SU-DHL-6 (cell line): ENCODE measurements around the gene CYB5R4.
"Not testable (repeated sequence)": the region's sequence is repeated elsewhere in the genome, so short reads cannot be mapped to it uniquely, and the experiment has no call there.

Experiments used
- H2AFZ ChIP-seq: fragments of 200-600 bp; sonication (generic); 2 replicates; pipeline ENCODE4 v1.6.1; 2014; ENCODE audit warnings: low read depth, mild to moderate bottlenecking, moderate library complexity, mixed read lengths, antibody characterized with exemption, low read length; ENCODE audit not compliant: severe bottlenecking
- H3F3A ChIP-seq: fragments of 200-600 bp; shearing (Covaris generic); 2 replicates; pipeline ENCODE4 v1.6.0; 2016; ENCODE audit warnings: antibody characterized with exemption, mild to moderate bottlenecking; ENCODE audit not compliant: insufficient read depth
- H3K27ac ChIP-seq: fragments of 200-600 bp; sonication (generic); 2 replicates; pipeline ENCODE4 v1.5.1; 2016; ENCODE audit warnings: low read depth, mild to moderate bottlenecking, low read length, moderate library complexity, mixed read lengths
- H3K27me3 ChIP-seq: fragments of 200-600 bp; sonication (generic), shearing (Covaris generic); 2 replicates; pipeline ENCODE4 v1.6.0; 2014; ENCODE audit warnings: mild to moderate bottlenecking, low read length
- H3K36me3 ChIP-seq: fragments of 200-600 bp; sonication (generic); 2 replicates; pipeline ENCODE4 v1.6.1; 2014; ENCODE audit warnings: mild to moderate bottlenecking, low read length, mixed read lengths
- H3K4me2 ChIP-seq: fragments of 300-600, 200-600 bp; shearing (Covaris generic), sonication (generic); 2 replicates; pipeline ENCODE4 v1.6.0; 2014; ENCODE audit warnings: low read length, low read depth, mild to moderate bottlenecking; ENCODE audit not compliant: poor library complexity, severe bottlenecking
- H3K4me3 ChIP-seq: fragments of 200-600 bp; sonication (generic); 2 replicates; pipeline ENCODE4 v1.5.1; 2014; ENCODE audit warnings: antibody characterized with exemption, low read length, mild to moderate bottlenecking, mixed read lengths; ENCODE audit not compliant: insufficient read depth, poor library complexity, severe bottlenecking
- H3K79me2 ChIP-seq: fragments of 200-600 bp; sonication (generic); 2 replicates; pipeline ENCODE4 v1.6.1; 2014; ENCODE audit warnings: mild to moderate bottlenecking, low read length, moderate library complexity; ENCODE audit not compliant: insufficient read depth
- H3K9ac ChIP-seq: fragments of 200-600 bp; sonication (generic); 2 replicates; pipeline ENCODE4 v1.7.0; 2014; ENCODE audit warnings: mild to moderate bottlenecking, low read length
- H3K9me2 ChIP-seq: fragments of 200-600 bp; sonication (generic); replicated peaks from 2 replicates; pipeline ENCODE4 v1.6.1; 2014; ENCODE audit warnings: low read length; ENCODE audit not compliant: insufficient read depth
- H3K9me3 ChIP-seq: fragments of 200-600 bp; sonication (generic); 2 replicates; pipeline ENCODE4 v1.6.1; 2014; ENCODE audit warnings: low read length, mixed read lengths; ENCODE audit not compliant: insufficient read depth
- H4K20me1 ChIP-seq: fragments of 200-600 bp; sonication (generic); 2 replicates; pipeline ENCODE4 v1.6.1; 2014; ENCODE audit warnings: low read depth, mild to moderate bottlenecking, antibody characterized with exemption, low read length, moderate library complexity, mixed read lengths
- CTCF ChIP-seq: fragments of 200-600 bp; sonication (generic); IDR thresholded peaks from one replicate; pipeline ENCODE4 v1.5.1; 2017; ENCODE audit warnings: antibody characterized with exemption, mild to moderate bottlenecking, low read length, moderate library complexity; ENCODE audit not compliant: insufficient read depth, poor library complexity, severe bottlenecking
- EZH2phosphoT487 ChIP-seq: fragments of 200-600 bp; sonication (generic), shearing (Covaris generic); conservative IDR thresholded peaks from 2 replicates; pipeline ENCODE4 v1.6.1; 2018; ENCODE audit warnings: mild to moderate bottlenecking, antibody characterized with exemption, low read length, moderate library complexity, mixed read lengths

Gene CYB5R4

DNA sequence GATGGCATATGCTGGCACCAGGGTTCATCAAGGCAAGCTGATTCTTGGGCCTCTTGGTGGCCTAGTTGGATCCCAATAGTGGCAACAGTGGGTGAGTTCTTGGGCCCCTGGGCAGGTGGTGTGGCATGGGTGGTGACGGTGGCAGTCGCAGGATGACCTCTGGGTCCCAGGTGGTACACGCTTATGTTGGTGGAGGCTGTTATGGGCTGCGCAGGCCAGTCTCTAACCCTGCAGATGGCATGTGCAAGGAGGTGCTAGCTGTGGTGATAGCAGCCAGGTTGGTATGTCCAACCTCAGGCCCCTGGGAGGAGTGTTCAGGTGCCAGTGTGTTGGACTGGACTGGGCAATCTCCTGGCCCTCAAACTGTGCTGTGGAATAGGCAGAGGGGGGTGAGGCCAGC lies 46.2 kb downstream of the CYB5R4 start:
- Histone ChIP-seq H3F3A (no peaks in the 10 kb centered on the region), H2AFZ (no peak overlapping the region), H3K9ac (no peak overlapping the region), H3K9me2 (no peaks in the 10 kb centered on the region), H3K79me2 (peaks cover 82% of the 10 kb centered on the region), H3K27ac (no peak overlapping the region), H3K36me3 (peaks cover 7% of the 10 kb centered on the region; the same call in 1 of the 2 replicates), H4K20me1 (peaks cover 20% of the 10 kb centered on the region; the same call in 1 of the 2 replicates), H3K4me2 (no peak overlapping the region), H3K4me3 (no peak overlapping the region), H3K27me3 (no peaks in the 10 kb centered on the region), H3K9me3 (no peaks in the 10 kb centered on the region)
- TF ChIP-seq CTCF = no peak
- TF ChIP-seq EZH2phosphoT487 = no peak

GRCh38 chr6:83907623-83908390 lies 48.3 kb downstream of the CYB5R4 start:
- H3K4me2 ChIP-seq, H3K9me2 ChIP-seq, H3K36me3 ChIP-seq, H2AFZ ChIP-seq, H3F3A ChIP-seq, H3K9ac ChIP-seq, H3K4me3 ChIP-seq, H3K9me3 ChIP-seq, H3K27me3 ChIP-seq, H3K27ac ChIP-seq: not testable (repeated sequence)
- Histone ChIP-seq H3K79me2 (peaks cover 66% of the 10 kb centered on the region), H4K20me1 (peaks cover 16% of the 10 kb centered on the region; the same call in 1 of the 2 replicates)

- H3K4me3 ChIP-seq = no peak overlapping the region
- peaks cover 56% of the 10 kb centered on the region for H3K79me2 ChIP-seq
- H3K4me2 ChIP-seq = no peak overlapping the region
- no peak overlapping the region for H2AFZ ChIP-seq
- no peak overlapping the region for H3K27ac ChIP-seq
- no peak overlapping the region for H3K9ac ChIP-seq
- peaks cover 7% of the 10 kb centered on the region; the same call in 1 of the 2 replicates for H3K36me3 ChIP-seq
- TF ChIP-seq CTCF = no peak
- TF ChIP-seq EZH2phosphoT487 = no peak
- no peaks in the 10 kb centered on the region for H3F3A ChIP-seq
- H3K9me2 ChIP-seq = no peaks in the 10 kb centered on the region
- H4K20me1 ChIP-seq = peaks cover 13% of the 10 kb centered on the region; the same call in 1 of the 2 replicates
- no peaks in the 10 kb centered on the region for H3K9me3 ChIP-seq
- H3K27me3 ChIP-seq = no peaks in the 10 kb centered on the region
Observed at GRCh38 chr6:83908813-83909212, 49.3 kb downstream of the CYB5R4 start.

- Histone ChIP-seq H3K79me2 (peaks cover 31% of the 10 kb centered on the region), H2AFZ (no peak overlapping the region), H3K27me3 (no peaks in the 10 kb centered on the region), H3K9me3 (no peaks in the 10 kb centered on the region), H3K9me2 (no peaks in the 10 kb centered on the region), H4K20me1 (0 out of 2 replicates have a peak, but pooled peaks cover 11% of the 10 kb centered on the region), H3K27ac (no peak overlapping the region), H3K4me3 (no peak overlapping the region), H3K36me3 (0 out of 2 replicates have a peak, but pooled peaks cover 6% of the 10 kb centered on the region), H3F3A (no peaks in the 10 kb centered on the region; the same call in 1 of the 2 replicates), H3K4me2 (no peak overlapping the region), H3K9ac (no peak overlapping the region)
- TF ChIP-seq CTCF (no peak), EZH2phosphoT487 (no peak)
Observed at GRCh38 chr6:83911278-83911677, 51.8 kb downstream of the CYB5R4 start.
